ENCODE data around the gene TRPM3.

DNA sequence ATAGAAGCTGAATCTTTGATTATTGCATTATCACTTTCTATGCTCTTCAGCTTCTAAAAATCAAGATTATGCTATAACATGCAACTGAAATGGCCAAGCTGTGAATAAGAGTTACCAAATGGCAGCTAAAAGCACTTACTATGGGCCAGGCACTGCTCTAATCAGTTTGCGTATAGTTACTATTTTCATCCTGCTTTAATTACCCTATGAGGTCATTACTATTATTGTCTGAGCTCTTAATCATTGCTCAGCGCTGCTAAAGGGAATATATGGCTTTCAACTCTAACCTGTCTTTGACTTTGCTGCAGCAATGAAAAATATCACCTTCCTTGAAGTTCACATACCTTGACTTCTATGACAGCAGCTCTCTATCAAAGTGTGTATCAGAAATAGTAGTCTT is 210.8 kb downstream of the TRPM3 start:
- TF ChIP-seq, protein P1, sequence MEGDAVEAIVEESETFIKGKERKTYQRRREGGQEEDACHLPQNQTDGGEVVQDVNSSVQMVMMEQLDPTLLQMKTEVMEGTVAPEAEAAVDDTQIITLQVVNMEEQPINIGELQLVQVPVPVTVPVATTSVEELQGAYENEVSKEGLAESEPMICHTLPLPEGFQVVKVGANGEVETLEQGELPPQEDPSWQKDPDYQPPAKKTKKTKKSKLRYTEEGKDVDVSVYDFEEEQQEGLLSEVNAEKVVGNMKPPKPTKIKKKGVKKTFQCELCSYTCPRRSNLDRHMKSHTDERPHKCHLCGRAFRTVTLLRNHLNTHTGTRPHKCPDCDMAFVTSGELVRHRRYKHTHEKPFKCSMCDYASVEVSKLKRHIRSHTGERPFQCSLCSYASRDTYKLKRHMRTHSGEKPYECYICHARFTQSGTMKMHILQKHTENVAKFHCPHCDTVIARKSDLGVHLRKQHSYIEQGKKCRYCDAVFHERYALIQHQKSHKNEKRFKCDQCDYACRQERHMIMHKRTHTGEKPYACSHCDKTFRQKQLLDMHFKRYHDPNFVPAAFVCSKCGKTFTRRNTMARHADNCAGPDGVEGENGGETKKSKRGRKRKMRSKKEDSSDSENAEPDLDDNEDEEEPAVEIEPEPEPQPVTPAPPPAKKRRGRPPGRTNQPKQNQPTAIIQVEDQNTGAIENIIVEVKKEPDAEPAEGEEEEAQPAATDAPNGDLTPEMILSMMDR (IDR thresholded peaks at IDR 0.05): no peak
- no peak for TF ChIP-seq EZH2 (IDR thresholded peaks at IDR 0.05; ENCODE audit: borderline replicate concordance, insufficient read depth, low read depth, low read length, poor library complexity, severe bottlenecking)
